Activated naive CD8-positive, alpha-beta T cell treated with anti-CD3 and anti-CD28 coated beads, Interleukin-2, amount 10 ng/mL, durations not matched to agents 7 days and 5 days (primary cell): ENCODE results near the gene PKD1. TPM values are rescaled to one million over a fixed set of nuclear protein-coding genes. Genes with fewer than 3 reads are reported as not detected.
"Not testable (repeated sequence)": the region's sequence is repeated elsewhere in the genome, so short reads cannot be mapped to it uniquely, and the experiment has no call there.

ENCODE experiments used
- ATAC-seq: fragments of 150-1000 bp; cut with Tn5 transposase; one replicate; pipeline ENCODE4 v1.10.0; 2021; ENCODE audit warnings: low read depth, moderate library complexity
- POLR2A ChIA-PET: fragments of 350-600 bp; sonication (Branson Sonifier 250); formaldehyde crosslinking; loops from one replicate; lab custom pipeline; 2021; ENCODE audit warnings: antibody characterized with exemption; lab: Charles Lee
- DNase-seq: peaks from one replicate; pipeline ENCODE4 v3.0.0; 2021
- H3K27ac Mint-ChIP-seq: one replicate; pipeline ENCODE4 v1.8.0; 2022; ENCODE audit warnings: mild to moderate bottlenecking, mixed read lengths
- H3K27me3 Mint-ChIP-seq: one replicate; pipeline ENCODE4 v1.8.0; 2022; ENCODE audit warnings: mild to moderate bottlenecking, moderate library complexity, mixed read lengths
- H3K36me3 Mint-ChIP-seq: one replicate; pipeline ENCODE4 v1.8.0; 2021; ENCODE audit warnings: mild to moderate bottlenecking, mixed read lengths
- H3K4me1 Mint-ChIP-seq: one replicate; pipeline ENCODE4 v1.8.0; 2021; ENCODE audit warnings: mixed read lengths
- H3K4me3 Mint-ChIP-seq: one replicate; pipeline ENCODE4 v1.8.0; 2022; ENCODE audit warnings: mild to moderate bottlenecking, moderate library complexity, mixed read lengths
- H3K9me3 Mint-ChIP-seq: one replicate; pipeline ENCODE4 v1.8.0; 2021; ENCODE audit warnings: mixed read lengths
- total RNA-seq, 2 experiments: library from RNA; stranded (reverse); gene quantifications; one replicate each; pipeline ENCODE4 v1.2.3, GENCODE V29; 2021

Gene PKD1
- total RNA-seq, 2 experiments from 2014 or later: 95.5 to 97.3 TPM

- H3K9me3 Mint-ChIP-seq, H3K4me3 Mint-ChIP-seq, ATAC-seq, DNase-seq, H3K27ac Mint-ChIP-seq, H3K36me3 Mint-ChIP-seq, H3K4me1 Mint-ChIP-seq, H3K27me3 Mint-ChIP-seq, POLR2A ChIA-PET: not testable (repeated sequence)
Measured at GRCh38 chr16:2109271-2109580, 26.5 kb downstream of the PKD1 start.

DNA sequence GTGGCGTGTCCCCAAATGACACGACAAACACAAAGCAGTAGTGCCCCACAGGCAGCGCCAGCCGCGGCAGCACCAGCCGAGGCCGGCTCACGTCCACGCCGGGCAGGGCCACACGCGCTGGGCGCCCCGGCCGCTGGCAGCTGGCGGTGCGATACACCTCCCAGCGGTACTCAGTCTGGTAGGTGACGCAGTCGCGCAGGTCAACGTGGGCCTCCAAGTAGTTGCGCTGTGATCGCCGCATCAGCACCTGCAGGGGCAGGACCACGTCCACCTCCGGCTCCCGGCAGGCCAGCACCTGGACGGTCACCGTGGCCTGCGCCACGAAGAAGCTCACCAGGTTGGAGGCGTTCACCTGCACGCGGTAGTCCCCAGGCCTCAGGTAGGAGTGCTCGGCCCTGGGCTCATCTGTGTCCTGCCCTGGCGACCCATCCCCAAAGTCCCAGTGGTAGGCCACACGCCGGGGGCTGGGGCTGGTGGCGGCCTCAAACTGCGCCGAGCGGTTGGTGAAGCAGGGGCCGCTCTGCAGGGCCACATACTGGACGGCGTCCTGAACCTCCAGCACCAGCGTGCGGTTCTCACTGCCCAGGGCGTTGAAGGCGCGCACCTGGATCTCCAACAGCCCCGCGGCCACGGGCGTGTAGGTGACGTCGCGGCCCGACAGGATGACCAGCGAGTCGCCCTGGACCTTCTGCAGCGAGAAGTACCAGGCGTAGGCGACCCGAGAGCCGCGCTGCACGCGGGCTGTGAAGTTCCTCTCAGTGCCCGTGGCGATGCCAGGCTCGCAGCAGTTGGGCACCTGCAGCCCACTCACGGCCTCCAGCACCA, 27.0 kb downstream of the PKD1 start:
- H3K36me3 Mint-ChIP-seq, POLR2A ChIA-PET, H3K27ac Mint-ChIP-seq, ATAC-seq, H3K4me1 Mint-ChIP-seq, H3K4me3 Mint-ChIP-seq, H3K27me3 Mint-ChIP-seq, H3K9me3 Mint-ChIP-seq, DNase-seq: not testable (repeated sequence)

- POLR2A ChIA-PET, H3K27ac Mint-ChIP-seq, H3K9me3 Mint-ChIP-seq, ATAC-seq, H3K36me3 Mint-ChIP-seq, H3K4me3 Mint-ChIP-seq, H3K4me1 Mint-ChIP-seq, H3K27me3 Mint-ChIP-seq, DNase-seq: not testable (repeated sequence)
Measured at GRCh38 chr16:2107791-2108125, 27.9 kb downstream of the PKD1 start.

GRCh38 chr16:2107121-2107790, 28.4 kb downstream of the PKD1 start:
- DNase-seq, H3K27ac Mint-ChIP-seq, H3K4me3 Mint-ChIP-seq, H3K27me3 Mint-ChIP-seq, ATAC-seq, H3K9me3 Mint-ChIP-seq, H3K4me1 Mint-ChIP-seq, H3K36me3 Mint-ChIP-seq, POLR2A ChIA-PET: not testable (repeated sequence)

GRCh38 chr16:2106211-2106610, 29.5 kb downstream of the PKD1 start:
- H3K27ac Mint-ChIP-seq, POLR2A ChIA-PET, DNase-seq, H3K4me1 Mint-ChIP-seq, ATAC-seq, H3K27me3 Mint-ChIP-seq, H3K36me3 Mint-ChIP-seq, H3K4me3 Mint-ChIP-seq, H3K9me3 Mint-ChIP-seq: not testable (repeated sequence)

DNA sequence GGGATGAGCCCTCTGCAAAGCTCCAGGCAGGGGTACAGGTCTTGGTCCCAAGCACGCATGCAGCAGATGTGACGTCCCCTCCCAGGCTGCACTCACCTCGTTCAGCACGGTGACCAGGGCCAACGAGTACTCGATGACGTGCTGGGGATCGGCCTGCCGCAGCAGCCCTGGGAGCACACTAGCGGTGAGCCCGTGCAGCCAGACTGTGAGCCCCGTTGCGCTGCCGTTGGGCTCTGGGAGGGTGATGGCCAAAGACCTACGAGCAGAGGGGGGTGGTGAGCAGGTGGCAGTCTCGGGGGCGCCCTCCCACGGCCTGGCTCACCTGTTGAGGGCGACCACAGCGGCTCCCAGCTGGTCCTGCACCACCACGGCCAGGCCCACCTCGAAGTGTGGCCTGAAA, 29.9 kb downstream of the PKD1 start:
- DNase-seq, H3K9me3 Mint-ChIP-seq, H3K4me3 Mint-ChIP-seq, H3K4me1 Mint-ChIP-seq, H3K27me3 Mint-ChIP-seq, ATAC-seq, H3K36me3 Mint-ChIP-seq, H3K27ac Mint-ChIP-seq, POLR2A ChIA-PET: not testable (repeated sequence)

- H3K4me1 Mint-ChIP-seq, H3K9me3 Mint-ChIP-seq, DNase-seq, H3K4me3 Mint-ChIP-seq, ATAC-seq, POLR2A ChIA-PET, H3K36me3 Mint-ChIP-seq, H3K27ac Mint-ChIP-seq, H3K27me3 Mint-ChIP-seq: not testable (repeated sequence)
Measured at GRCh38 chr16:2105291-2105690, 30.4 kb downstream of the PKD1 start.

DNA sequence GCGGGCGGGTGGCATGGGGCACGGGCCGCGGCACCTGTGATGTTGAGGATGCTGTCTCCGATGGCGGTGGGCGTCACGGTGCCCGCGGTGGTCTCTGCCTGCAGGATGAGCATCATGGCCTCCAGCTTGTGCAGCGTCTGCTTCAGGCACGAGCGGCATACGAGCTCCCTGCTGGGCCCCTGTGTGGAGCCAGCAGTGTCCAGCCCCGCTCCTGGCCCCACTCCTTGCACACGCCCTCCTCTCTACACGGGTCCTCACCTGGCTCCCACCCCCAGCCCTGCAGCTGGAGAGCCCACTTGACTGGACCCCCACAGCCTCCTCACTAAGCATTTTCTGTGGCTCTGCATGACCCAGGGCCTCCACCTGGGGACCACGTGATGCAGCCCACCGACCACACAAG, 31.2 kb downstream of the PKD1 start:
- ATAC-seq, H3K4me1 Mint-ChIP-seq, POLR2A ChIA-PET: not testable (repeated sequence)

GRCh38 chr16:2102471-2102870, 33.2 kb downstream of the PKD1 start:
- ATAC-seq (no peak), DNase-seq (no peak)
- Mint-ChIP-seq H3K36me3 (peaks cover 4% of the 10 kb centered on the region), H3K4me1 (no peaks in the 10 kb centered on the region), H3K27ac (no peak overlapping the region), H3K27me3 (no peaks in the 10 kb centered on the region), H3K9me3 (no peaks in the 10 kb centered on the region), H3K4me3 (no peak overlapping the region)
- POLR2A ChIA-PET: no interaction called here

More for the DNA sequence above, 31.2 kb downstream of the PKD1 start:
- not testable (repeated sequence) for H3K27me3 Mint-ChIP-seq, H3K36me3 Mint-ChIP-seq, H3K4me3 Mint-ChIP-seq, DNase-seq, H3K9me3 Mint-ChIP-seq, H3K27ac Mint-ChIP-seq

DNA sequence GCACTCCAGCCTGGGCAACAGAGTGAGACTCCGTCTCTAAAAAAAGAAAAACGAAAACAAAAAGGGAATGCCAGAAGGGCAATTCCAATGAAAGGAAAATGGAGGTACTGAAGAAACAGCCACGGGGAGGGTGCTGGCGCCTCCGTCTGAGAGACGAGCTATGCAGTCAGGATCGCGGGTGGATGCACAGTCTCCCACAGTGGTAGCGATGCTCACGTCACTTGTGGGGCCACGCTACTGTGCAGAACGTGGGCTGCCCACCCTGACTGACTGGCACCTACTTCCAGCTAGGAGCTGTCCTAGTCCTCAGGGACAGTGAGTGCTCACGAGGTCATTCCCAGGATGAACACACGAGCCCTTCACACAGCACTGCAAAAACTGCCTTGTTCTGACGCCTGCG, 34.1 kb downstream of the PKD1 start:
- not testable (repeated sequence) for H3K4me1 Mint-ChIP-seq

DNA sequence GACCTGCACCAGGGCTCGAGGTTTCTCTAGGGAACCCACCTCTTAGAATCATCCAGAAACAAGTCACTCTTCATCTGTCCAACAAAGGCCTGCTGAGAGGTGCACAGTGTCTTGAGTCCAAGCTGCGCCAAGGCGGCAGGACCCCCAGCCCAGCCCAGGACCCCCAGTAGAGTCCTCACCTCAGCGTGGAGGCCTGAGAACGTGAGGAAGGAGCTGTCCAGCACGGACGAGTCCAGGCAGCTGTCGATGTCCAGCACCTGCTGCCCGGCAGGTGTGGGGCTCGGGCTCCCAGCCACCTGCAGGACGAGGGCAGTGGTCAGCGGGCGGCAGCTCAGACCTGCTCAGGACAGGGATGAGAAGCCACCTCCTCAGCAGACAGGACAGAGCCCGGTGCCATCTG, 38.0 kb downstream of the PKD1 start:
- POLR2A ChIA-PET, H3K9me3 Mint-ChIP-seq, H3K27me3 Mint-ChIP-seq, H3K4me3 Mint-ChIP-seq, H3K4me1 Mint-ChIP-seq, ATAC-seq, H3K36me3 Mint-ChIP-seq, DNase-seq, H3K27ac Mint-ChIP-seq: not testable (repeated sequence)

More for the DNA sequence above, 34.1 kb downstream of the PKD1 start:
- H3K36me3 Mint-ChIP-seq, DNase-seq, H3K9me3 Mint-ChIP-seq, ATAC-seq, H3K27me3 Mint-ChIP-seq, POLR2A ChIA-PET, H3K4me3 Mint-ChIP-seq: not testable (repeated sequence)
- H3K27ac Mint-ChIP-seq: peak overlapping the region; percentile 16

DNA sequence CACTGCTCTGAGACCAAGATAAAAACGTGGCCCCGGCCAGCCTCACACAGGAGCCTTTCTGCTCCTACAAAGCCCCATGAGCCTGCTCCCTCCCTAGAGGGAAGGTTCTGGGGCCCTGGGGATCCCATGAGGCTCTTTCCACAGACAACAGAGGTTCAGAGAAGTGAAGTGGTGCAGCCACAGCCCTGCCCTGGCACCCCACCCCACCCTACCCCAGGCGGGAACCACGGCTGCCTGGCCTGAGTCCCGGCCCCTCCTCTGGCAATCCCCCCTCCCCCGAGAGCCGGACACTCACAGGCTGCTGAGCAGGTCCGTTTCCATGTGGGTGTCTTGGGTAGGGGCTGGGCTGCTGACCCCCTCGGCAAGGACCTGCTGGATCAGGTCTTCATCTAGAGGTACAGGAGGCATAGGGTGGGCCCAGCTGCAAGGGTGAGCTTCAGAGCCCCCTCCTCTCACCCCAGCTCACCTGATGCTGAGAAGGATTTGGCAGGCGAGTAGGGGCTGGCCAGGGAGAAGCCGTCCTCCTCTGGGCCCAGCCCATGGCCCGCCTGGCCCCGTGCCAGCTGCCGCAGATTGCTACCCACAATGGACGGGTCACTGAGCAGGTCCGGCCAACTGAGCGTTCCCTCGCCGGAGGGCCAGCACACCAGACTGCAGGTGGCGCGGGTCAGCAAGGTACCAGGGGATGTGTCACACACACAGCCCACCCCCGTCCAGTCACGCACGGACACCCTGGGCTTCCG, 38.7 kb downstream of the PKD1 start:
- Mint-ChIP-seq H3K36me3 (peaks cover 1% of the 10 kb centered on the region), H3K27me3 (no peaks in the 10 kb centered on the region), H3K4me1 (no peaks in the 10 kb centered on the region), H3K9me3 (no peaks in the 10 kb centered on the region), H3K4me3 (no peak overlapping the region), H3K27ac (no peak overlapping the region)
- DNase-seq (no peak), ATAC-seq (no peak)
- POLR2A ChIA-PET: no interaction called here

DNA sequence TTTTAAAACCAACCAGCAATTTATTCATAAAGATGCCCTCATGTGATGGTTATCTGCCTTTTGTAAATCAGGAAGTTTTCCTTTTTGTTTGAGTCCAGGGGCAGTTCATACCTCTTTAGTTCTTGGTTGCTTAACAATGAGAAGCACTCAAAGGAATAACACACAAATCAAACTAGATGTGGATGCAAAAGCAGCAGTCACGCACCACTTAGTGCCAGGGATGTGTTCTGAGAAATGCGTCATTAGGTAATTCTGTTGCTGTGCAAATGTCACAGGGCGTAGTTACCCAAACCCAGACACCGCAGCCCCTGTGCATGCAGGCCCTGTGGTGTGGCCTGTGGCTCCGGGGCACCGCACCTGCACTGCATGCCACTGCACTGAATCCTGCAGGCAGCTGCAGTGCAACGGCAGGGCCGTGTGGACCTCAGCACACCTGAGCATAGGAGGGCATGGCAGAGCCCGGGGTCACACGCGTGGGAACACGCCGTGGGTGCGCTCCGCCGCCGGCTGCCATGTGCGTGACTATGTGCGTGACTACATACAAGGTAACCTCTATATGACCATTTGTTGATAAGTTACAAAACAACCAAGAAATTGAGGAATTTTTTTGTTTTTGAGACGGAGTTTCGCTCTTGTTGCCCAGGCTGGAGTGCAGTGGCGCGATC, 39.6 kb downstream of the PKD1 start:
- H3K27me3 Mint-ChIP-seq: no peaks in the 10 kb centered on the region
- no peaks in the 10 kb centered on the region for H3K36me3 Mint-ChIP-seq
- H3K27ac Mint-ChIP-seq: no peak overlapping the region
- DNase-seq (no peak), ATAC-seq (no peak)
- no peaks in the 10 kb centered on the region for H3K4me1 Mint-ChIP-seq
- POLR2A ChIA-PET: no interaction called here
- no peak overlapping the region for H3K4me3 Mint-ChIP-seq
- no peaks in the 10 kb centered on the region for H3K9me3 Mint-ChIP-seq
